C4-2B (cell line): ENCODE results near the gene FGGY.

Experiments
- ZFX ChIP-seq: fragments of 450-650 bp; IDR thresholded peaks from 2 replicates; pipeline ENCODE4 v1.6.1; 2017
- TF ChIP-seq, protein P1 (sequence below): fragments of 450-650 bp; conservative IDR thresholded peaks from 2 replicates; pipeline ENCODE4 v1.5.1; 2017; ENCODE audit warnings: mild to moderate bottlenecking

DNA sequence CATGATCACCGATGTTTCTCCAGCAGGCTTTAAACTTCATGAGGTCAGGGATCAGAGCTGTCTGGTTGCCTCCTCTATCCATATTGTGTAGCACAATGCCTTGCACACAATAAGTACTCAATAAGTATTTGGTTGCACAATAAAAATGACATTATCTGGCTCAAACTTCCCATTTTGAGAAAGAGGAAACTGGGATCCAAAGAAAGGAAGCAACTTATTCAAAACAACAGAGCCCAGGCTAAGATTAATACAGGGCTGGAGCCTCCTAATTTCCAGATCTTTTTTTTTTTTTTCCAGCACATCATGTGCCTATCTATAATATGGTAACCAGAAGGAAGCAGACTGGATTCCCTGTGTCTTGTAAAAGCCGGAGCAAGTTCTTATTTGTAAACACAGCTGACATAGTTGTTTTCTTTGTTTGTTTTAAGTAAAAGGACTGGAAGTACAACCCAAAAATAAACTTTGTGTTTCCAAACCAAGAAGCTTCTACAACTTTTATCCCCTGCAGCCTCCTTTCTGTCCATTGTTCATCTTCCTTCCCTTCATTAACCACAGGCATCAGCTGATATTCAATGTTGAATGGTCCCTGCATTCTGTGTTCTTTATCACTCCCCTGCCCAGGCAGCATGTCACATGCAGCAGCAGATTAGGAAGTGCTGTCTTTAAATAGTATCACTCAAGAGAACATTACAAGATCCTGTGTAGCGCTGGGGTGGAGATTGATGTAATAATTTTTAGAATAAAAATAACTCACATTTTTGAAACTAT is 446.6 kb downstream of the FGGY start:
- TF ChIP-seq, protein P1, sequence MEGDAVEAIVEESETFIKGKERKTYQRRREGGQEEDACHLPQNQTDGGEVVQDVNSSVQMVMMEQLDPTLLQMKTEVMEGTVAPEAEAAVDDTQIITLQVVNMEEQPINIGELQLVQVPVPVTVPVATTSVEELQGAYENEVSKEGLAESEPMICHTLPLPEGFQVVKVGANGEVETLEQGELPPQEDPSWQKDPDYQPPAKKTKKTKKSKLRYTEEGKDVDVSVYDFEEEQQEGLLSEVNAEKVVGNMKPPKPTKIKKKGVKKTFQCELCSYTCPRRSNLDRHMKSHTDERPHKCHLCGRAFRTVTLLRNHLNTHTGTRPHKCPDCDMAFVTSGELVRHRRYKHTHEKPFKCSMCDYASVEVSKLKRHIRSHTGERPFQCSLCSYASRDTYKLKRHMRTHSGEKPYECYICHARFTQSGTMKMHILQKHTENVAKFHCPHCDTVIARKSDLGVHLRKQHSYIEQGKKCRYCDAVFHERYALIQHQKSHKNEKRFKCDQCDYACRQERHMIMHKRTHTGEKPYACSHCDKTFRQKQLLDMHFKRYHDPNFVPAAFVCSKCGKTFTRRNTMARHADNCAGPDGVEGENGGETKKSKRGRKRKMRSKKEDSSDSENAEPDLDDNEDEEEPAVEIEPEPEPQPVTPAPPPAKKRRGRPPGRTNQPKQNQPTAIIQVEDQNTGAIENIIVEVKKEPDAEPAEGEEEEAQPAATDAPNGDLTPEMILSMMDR = no peak
- TF ChIP-seq ZFX = no peak
